Rectal smooth muscle tissue (tissue), 1 donor: Measurements from ENCODE around the gene KIAA0040.

Experiments
- H3K27ac ChIP-seq: one replicate; pipeline ENCODE4 v1.7.0; 2013; ENCODE audit warnings: low read depth, low read length, inconsistent platforms
- H3K27me3 ChIP-seq: one replicate; pipeline ENCODE4 v1.7.0; 2013; ENCODE audit warnings: low read length; ENCODE audit not compliant: control insufficient read depth, insufficient read depth
- H3K36me3 ChIP-seq: one replicate; pipeline ENCODE4 v1.7.0; 2013; ENCODE audit warnings: low read length; ENCODE audit not compliant: control insufficient read depth, insufficient read depth
- H3K4me1 ChIP-seq: one replicate; pipeline ENCODE4 v1.7.0; 2013; ENCODE audit warnings: low read length; ENCODE audit not compliant: control insufficient read depth, insufficient read depth
- H3K4me3 ChIP-seq: one replicate; pipeline ENCODE4 v1.7.0; 2013; ENCODE audit warnings: low read length
- H3K9ac ChIP-seq: one replicate; pipeline ENCODE4 v1.7.0; 2013; ENCODE audit warnings: low read length

Gene KIAA0040

DNA sequence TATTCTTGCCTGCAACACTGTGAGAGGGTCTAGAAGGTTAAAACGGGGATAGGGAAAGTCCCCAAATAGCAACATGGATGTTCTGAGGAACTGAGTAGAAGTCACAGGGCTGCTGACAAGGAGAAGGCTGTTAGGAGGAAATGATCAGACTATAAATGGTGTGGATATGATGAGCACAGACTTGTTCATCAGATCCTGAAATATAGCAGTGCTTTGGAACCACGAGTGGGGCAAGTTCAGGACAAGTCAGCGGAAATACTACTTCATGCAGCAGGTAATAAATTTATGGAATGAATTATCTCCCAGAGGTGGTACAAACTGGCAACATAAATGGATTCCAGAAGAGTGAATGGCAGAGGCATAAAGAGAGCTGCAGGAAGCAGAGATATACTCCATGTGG, 3.2 kb upstream of the KIAA0040 start:
- H3K4me1 ChIP-seq, result peaks cover 6% of the 10 kb centered on the region
- no peak overlapping the region for H3K27ac ChIP-seq

GRCh38 chr1:175195281-175195680, 2.7 kb upstream of the KIAA0040 start:
- Histone ChIP-seq H3K4me3 (no peak overlapping the region), H3K27ac (no peak overlapping the region), H3K9ac (no peak overlapping the region), H3K4me1 (peaks cover 5% of the 10 kb centered on the region), H3K36me3 (no peaks in the 10 kb centered on the region), H3K27me3 (no peaks in the 10 kb centered on the region)

More for the DNA sequence above, 3.2 kb upstream of the KIAA0040 start:
- no peak overlapping the region for H3K9ac ChIP-seq
- no peaks in the 10 kb centered on the region for H3K27me3 ChIP-seq
- no peak overlapping the region for H3K4me3 ChIP-seq
- no peaks in the 10 kb centered on the region for H3K36me3 ChIP-seq

- H3K27me3 ChIP-seq, result no peaks in the 10 kb centered on the region
- H3K9ac ChIP-seq, result no peak overlapping the region
- H3K4me3 ChIP-seq, result peak overlapping the region; percentile 91
- H3K36me3 ChIP-seq, result no peaks in the 10 kb centered on the region
- peak overlapping the region; percentile 56 for H3K27ac ChIP-seq
- peaks cover 5% of the 10 kb centered on the region for H3K4me1 ChIP-seq
These were observed 943 bp upstream of the KIAA0040 start for GRCh38 chr1:175193527-175193910.

GRCh38 chr1:175192111-175192629, 406 bp downstream of the KIAA0040 start:
- Histone ChIP-seq H3K36me3 (no peaks in the 10 kb centered on the region), H3K4me3 (peak overlapping the region; percentile 91), H3K27me3 (no peaks in the 10 kb centered on the region), H3K9ac (peak overlapping the region; percentile 85), H3K27ac (peak overlapping the region; percentile 69), H3K4me1 (peaks cover 5% of the 10 kb centered on the region)

DNA sequence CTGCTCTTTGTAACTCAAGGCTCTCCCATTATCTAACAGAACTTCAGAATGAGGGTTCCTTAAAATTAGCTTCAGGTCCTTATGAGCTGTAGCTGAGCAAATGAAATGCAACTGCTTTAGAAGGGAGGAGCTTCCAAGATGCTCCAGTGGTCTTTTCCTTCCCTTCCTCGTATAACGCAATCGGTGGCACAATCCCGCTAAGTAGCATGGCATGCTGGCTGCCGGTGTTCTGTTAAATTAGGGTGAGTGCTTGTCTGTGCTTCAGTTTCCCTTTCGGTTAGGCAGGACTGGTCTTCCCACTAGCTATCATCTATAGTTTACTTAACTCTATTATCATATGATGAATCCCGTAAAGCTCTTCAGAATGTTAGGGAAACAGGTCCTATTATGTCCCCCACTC, 917 bp downstream of the KIAA0040 start:
- H3K27me3 ChIP-seq, result no peaks in the 10 kb centered on the region
- no peak overlapping the region for H3K27ac ChIP-seq
- no peaks in the 10 kb centered on the region for H3K36me3 ChIP-seq
- peaks cover 5% of the 10 kb centered on the region for H3K4me1 ChIP-seq
- peak overlapping the region; percentile 91 for H3K4me3 ChIP-seq
- peak overlapping the region; percentile 85 for H3K9ac ChIP-seq

- H3K36me3 ChIP-seq, result no peaks in the 10 kb centered on the region
- no peak overlapping the region for H3K27ac ChIP-seq
- peak overlapping the region; percentile 16 for H3K4me3 ChIP-seq
- no peak overlapping the region for H3K9ac ChIP-seq
- no peaks in the 10 kb centered on the region for H3K27me3 ChIP-seq
- H3K4me1 ChIP-seq, result peaks cover 5% of the 10 kb centered on the region
These were observed 3.6 kb downstream of the KIAA0040 start for GRCh38 chr1:175188936-175189335.

DNA sequence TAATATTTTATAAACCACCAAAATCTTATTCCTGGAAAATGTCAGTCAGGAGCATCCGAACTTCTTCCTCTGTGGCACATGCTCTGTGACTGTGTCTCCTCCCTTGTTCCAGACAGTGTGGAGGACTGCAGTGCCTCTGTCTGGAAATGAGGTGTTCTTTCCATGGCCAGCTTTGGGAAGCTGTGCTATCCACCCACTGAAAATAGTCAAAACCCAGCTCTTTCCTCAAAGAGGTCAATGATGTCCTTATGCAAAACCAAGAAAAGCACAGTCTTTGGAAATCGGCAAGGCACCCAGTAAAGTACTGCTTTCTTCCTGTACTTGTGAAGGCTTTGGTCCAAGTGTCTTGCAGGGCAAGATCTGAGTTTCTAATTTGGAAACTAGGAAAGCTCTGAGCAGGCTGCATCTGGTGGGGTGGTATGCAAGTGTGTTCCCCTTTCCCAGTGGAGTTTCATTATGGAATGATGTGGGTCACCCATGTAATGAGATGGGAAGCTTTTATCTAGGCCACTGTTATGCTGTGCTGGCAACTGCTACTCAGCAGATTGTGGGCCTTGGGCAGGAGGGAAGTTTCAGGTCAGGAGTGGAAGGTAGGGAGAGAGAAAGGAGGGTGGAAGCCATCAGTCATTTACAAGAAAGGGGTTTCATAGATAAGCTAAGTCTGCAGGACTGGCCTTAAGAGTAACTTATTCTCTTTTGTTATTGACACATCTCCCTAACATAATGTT, 6.0 kb downstream of the KIAA0040 start:
- Histone ChIP-seq H3K4me1 (peaks cover 3% of the 10 kb centered on the region), H3K27ac (no peak overlapping the region)

DNA sequence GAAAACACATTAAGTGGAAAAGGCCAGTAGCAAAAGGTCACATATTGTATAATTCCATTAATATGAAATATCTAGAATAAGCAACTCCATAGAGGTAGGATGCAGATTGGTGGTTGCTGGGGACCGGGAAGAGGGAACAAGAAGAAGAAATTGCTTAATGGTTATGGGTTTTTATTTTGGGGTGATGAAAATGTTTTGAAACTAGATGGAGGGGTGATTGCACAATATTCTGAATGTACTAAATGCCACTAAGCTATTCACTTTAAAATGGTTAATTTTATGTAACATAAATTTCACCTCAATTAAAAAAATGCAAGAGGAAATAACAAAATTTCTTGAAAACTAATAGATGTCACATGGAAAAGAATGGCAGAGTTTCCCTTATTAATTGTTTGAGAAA, 6.7 kb downstream of the KIAA0040 start:
- Histone ChIP-seq H3K27me3 (no peaks in the 10 kb centered on the region), H3K9ac (no peak overlapping the region), H3K4me3 (no peak overlapping the region), H3K27ac (no peak overlapping the region), H3K4me1 (no peaks in the 10 kb centered on the region), H3K36me3 (no peaks in the 10 kb centered on the region)

More for the DNA sequence above, 6.0 kb downstream of the KIAA0040 start:
- Histone ChIP-seq H3K36me3 (no peaks in the 10 kb centered on the region), H3K4me3 (no peak overlapping the region), H3K27me3 (no peaks in the 10 kb centered on the region), H3K9ac (no peak overlapping the region)

- H3K27me3 ChIP-seq, result no peaks in the 10 kb centered on the region
- H3K4me1 ChIP-seq, result no peaks in the 10 kb centered on the region
- peaks cover 2% of the 10 kb centered on the region for H3K36me3 ChIP-seq
- H3K9ac ChIP-seq, result no peak overlapping the region
- H3K4me3 ChIP-seq, result no peak overlapping the region
- no peak overlapping the region for H3K27ac ChIP-seq
These were observed 9.0 kb downstream of the KIAA0040 start for GRCh38 chr1:175183586-175183985.

DNA sequence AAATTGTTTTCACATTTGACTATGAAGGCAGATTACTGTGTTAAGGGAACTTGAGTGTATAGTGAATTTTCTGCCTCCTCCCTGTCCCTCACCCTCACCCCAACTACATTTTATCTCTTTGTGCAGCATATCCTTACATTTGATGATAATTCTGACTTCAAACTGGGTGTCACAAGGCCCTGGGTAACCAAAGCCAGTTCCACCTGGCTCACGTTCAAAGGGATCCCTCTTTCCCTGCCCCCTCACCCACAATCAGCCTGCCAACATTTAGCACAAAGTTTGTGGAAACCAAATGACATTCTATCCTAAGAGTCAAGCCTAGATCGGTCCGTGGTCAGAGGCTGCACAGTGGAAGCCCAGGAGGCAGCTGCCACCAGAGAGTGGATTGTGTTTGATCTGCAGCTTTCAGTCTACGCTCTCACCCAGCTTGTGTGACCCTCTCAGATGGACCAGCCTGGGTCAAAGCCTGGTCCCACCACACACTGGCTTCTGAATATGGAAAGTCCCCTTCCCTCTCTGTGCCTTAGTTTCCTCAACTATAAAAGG, 10.3 kb downstream of the KIAA0040 start:
- H3K9ac ChIP-seq, result no peak overlapping the region
- peaks cover 3% of the 10 kb centered on the region for H3K36me3 ChIP-seq
- H3K27me3 ChIP-seq, result no peaks in the 10 kb centered on the region
- H3K4me1 ChIP-seq, result no peaks in the 10 kb centered on the region
- H3K27ac ChIP-seq, result no peak overlapping the region
- H3K4me3 ChIP-seq, result no peak overlapping the region

DNA sequence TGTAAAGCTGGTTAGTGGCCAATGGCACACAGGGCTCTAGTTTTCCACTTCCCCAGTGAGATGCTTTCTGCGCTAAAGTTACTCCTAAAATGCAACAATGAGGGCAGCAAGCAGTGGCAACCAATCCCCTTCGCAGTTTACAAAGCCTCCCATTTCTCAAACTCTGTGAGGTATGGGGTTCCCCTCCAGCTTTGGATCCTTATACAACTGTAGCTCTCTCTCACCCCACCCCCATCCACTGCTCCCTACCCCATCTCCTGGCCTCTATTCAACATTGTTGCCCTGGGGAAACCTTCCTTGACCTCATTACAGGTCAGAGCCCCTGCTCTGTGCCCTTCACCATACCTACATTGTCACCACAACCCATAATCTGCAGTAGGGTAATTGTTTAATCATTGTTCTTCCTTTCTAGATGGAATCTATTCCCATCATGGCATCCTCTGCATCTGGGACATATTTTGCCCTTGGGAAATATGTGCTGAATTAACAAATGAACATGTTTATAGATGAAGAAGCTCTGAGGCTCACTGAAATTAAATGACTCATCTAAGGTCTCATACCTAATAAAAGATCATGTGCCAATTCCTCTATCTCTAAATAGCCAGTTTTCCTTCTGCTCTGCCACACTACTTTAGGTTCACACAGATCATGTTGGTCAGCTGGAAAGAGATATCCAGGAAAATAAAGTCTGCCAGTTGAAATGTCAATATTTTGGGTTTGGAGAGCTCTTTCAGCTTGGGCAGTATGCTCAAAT, 12.6 kb downstream of the KIAA0040 start:
- H3K9ac ChIP-seq, result no peak overlapping the region
- peaks cover 7% of the 10 kb centered on the region for H3K36me3 ChIP-seq
- no peak overlapping the region for H3K27ac ChIP-seq
- H3K27me3 ChIP-seq, result no peaks in the 10 kb centered on the region
- no peaks in the 10 kb centered on the region for H3K4me1 ChIP-seq
- no peak overlapping the region for H3K4me3 ChIP-seq

GRCh38 chr1:175178456-175178855, 14.1 kb downstream of the KIAA0040 start:
- H3K36me3 ChIP-seq, result peaks cover 8% of the 10 kb centered on the region
- H3K4me1 ChIP-seq, result no peaks in the 10 kb centered on the region
- no peak overlapping the region for H3K9ac ChIP-seq
- no peak overlapping the region for H3K27ac ChIP-seq
- no peak overlapping the region for H3K4me3 ChIP-seq
- no peaks in the 10 kb centered on the region for H3K27me3 ChIP-seq
